Activated CD4-positive, alpha-beta T cell treated with anti-CD3 and anti-CD28 coated beads, Interleukin-2, amount 50 U/mL, for 4 hours (primary cell): Measurements from ENCODE around the gene PRR23A.
"Not testable (repeated sequence)": the region's sequence is repeated elsewhere in the genome, so short reads cannot be mapped to it uniquely, and the experiment has no call there.

ENCODE experiments used
- DNase-seq, 2 experiments: peaks; one replicate each; pipeline ENCODE4 v3.0.0-alpha.2; 2020

Gene PRR23A

GRCh38 chr3:139006051-139006716 is at the start of gene PRR23A:
TSS of gene PRR23A (minus strand) at chr3:139006268. CDS start at chr3:139006268, 0 bp downstream.
- DNase-seq: no peak

GRCh38 chr3:139052802-139053600 is 46.9 kb upstream of the PRR23A start:
- DNase-seq: no peak

GRCh38 chr3:139044366-139045210 is 38.5 kb upstream of the PRR23A start, which contains the start of gene PRR23C:
TSS of gene PRR23C (minus strand) at chr3:139044892. CDS start at chr3:139044620, 272 bp downstream.
- DNase-seq: no peak

GRCh38 chr3:139043554-139044365 is 37.7 kb upstream of the PRR23A start:
- no peak for DNase-seq

- no peak for DNase-seq
Observed at GRCh38 chr3:139037478-139037877, 31.4 kb upstream of the PRR23A start.

- no peak for DNase-seq
Observed at GRCh38 chr3:139032326-139033002, 26.4 kb upstream of the PRR23A start.

GRCh38 chr3:139030576-139030975 is 24.5 kb upstream of the PRR23A start:
- not testable (repeated sequence) for DNase-seq

GRCh38 chr3:139024968-139025367 is 18.9 kb upstream of the PRR23A start:
- no peak for DNase-seq

GRCh38 chr3:139020868-139021234 is 14.8 kb upstream of the PRR23A start, which contains the start of gene PRR23B:
TSS of gene PRR23B (minus strand) at chr3:139020926. CDS start at chr3:139020661, 265 bp downstream.
- no peak for DNase-seq

- DNase-seq: no peak
Observed at GRCh38 chr3:139020036-139020867, 14.2 kb upstream of the PRR23A start.

- DNase-seq: no peak
Observed at GRCh38 chr3:139016430-139017048, 10.5 kb upstream of the PRR23A start.

GRCh38 chr3:139005356-139005993 is 593 bp downstream of the PRR23A start:
- no peak for DNase-seq

GRCh38 chr3:138995706-138996105 is 10.4 kb downstream of the PRR23A start:
- DNase-seq: no peak

- no peak for DNase-seq
Observed at GRCh38 chr3:138987181-138987580, 18.9 kb downstream of the PRR23A start.

- no peak for DNase-seq
Observed at GRCh38 chr3:138985932-138986331, 20.1 kb downstream of the PRR23A start.

GRCh38 chr3:138984816-138985215 is 21.3 kb downstream of the PRR23A start:
- no peak for DNase-seq

- DNase-seq: no peak
Observed at GRCh38 chr3:138976047-138976446, 30.0 kb downstream of the PRR23A start.

- DNase-seq: no peak
Observed at GRCh38 chr3:138975351-138975750, 30.7 kb downstream of the PRR23A start.

GRCh38 chr3:138974462-138974861 is 31.6 kb downstream of the PRR23A start:
- DNase-seq: no peak

GRCh38 chr3:138972941-138973340 is 33.1 kb downstream of the PRR23A start:
- DNase-seq: no peak
